IMR-90 (cell line): Measurements from ENCODE around the gene MAP4. TPM values are rescaled to one million over a fixed set of nuclear protein-coding genes. Genes with fewer than 3 reads are reported as not detected.

Source experiments
- ATAC-seq: fragments of 200-7000 bp; cut with Tn5 transposase; 2 replicates; pipeline ENCODE4 v1.9.1; 2020; ENCODE audit warnings: low read depth, mild to moderate bottlenecking, moderate library complexity
- BruUV-seq: library from RNA; stranded (reverse); fragments of 400-500 nt; replicated peaks from 2 replicates; lab custom pipeline; 2021; lab: Mats Ljungman, UMichigan
- CTCF ChIA-PET: fragments of 300-600 bp; formaldehyde crosslinking; extraction: SDS; loops from one replicate; lab custom pipeline; 2021; ENCODE audit warnings: antibody characterized with exemption; lab: Yijun Ruan, JAX
- POLR2A ChIA-PET: fragments of 300-600 bp; sonication (Branson Sonifier 250); formaldehyde crosslinking; loops from one replicate; lab custom pipeline; 2022; ENCODE audit warnings: antibody characterized with exemption; ENCODE audit not compliant: unreplicated experiment; lab: Charles Lee
- DNase-seq: peaks from one replicate; pipeline ENCODE4 v3.0.0; 2013
- H2AFZ ChIP-seq: replicated peaks from 2 replicates; pipeline ENCODE3; 2013; ENCODE audit warnings: low read length, mild to moderate bottlenecking; ENCODE audit not compliant: poor library complexity
- H2AK5ac ChIP-seq: 2 replicates; pipeline ENCODE4 v1.6.1; 2013; ENCODE audit warnings: low read depth, low read length, inconsistent platforms
- H2AK9ac ChIP-seq: replicated peaks from 2 replicates; pipeline ENCODE3; 2013; ENCODE audit warnings: mild to moderate bottlenecking, low read depth, low read length, moderate library complexity; ENCODE audit not compliant: poor library complexity
- H2BK120ac ChIP-seq: 2 replicates; pipeline ENCODE4 v1.6.1; 2013; ENCODE audit warnings: low read depth, low read length, inconsistent platforms
- H2BK15ac ChIP-seq: 3 replicates; pipeline ENCODE4 v1.6.1; 2013; ENCODE audit warnings: low read depth, low read length, inconsistent platforms
- H2BK20ac ChIP-seq: 2 replicates; pipeline ENCODE4 v1.6.1; 2013; ENCODE audit warnings: low read depth, mild to moderate bottlenecking, inconsistent platforms, low read length, moderate library complexity
- H2BK5ac ChIP-seq: 2 replicates; pipeline ENCODE4 v1.6.1; 2013; ENCODE audit warnings: mild to moderate bottlenecking, low read depth, low read length, inconsistent platforms; ENCODE audit not compliant: poor library complexity, severe bottlenecking
- H3K14ac ChIP-seq: replicated peaks from 2 replicates; pipeline ENCODE4 v1.6.1; 2013; ENCODE audit warnings: low read depth, low read length, inconsistent platforms
- H3K18ac ChIP-seq: 2 replicates; pipeline ENCODE4 v1.6.1; 2013; ENCODE audit warnings: low read depth, low read length, control low read depth
- H3K23ac ChIP-seq: 2 replicates; pipeline ENCODE4 v1.6.1; 2013; ENCODE audit warnings: low read depth, low read length, inconsistent platforms
- H3K27ac ChIP-seq: 2 replicates; pipeline ENCODE4 v1.5.1; 2013; ENCODE audit warnings: mild to moderate bottlenecking, control low read depth, low read length; ENCODE audit not compliant: insufficient read depth
- H3K27me3 ChIP-seq: 2 replicates; pipeline ENCODE4 v1.6.1; 2013; ENCODE audit warnings: low read length; ENCODE audit not compliant: control insufficient read depth, insufficient read depth
- H3K36me3 ChIP-seq: 2 replicates; pipeline ENCODE4 v1.6.1; 2013; ENCODE audit warnings: low read length, mixed read lengths; ENCODE audit not compliant: control insufficient read depth, insufficient read depth
- H3K4ac ChIP-seq: 2 replicates; pipeline ENCODE4 v1.6.1; 2013; ENCODE audit warnings: low read depth, low read length, inconsistent platforms
- H3K4me1 ChIP-seq: 2 replicates; pipeline ENCODE4 v1.6.1; 2013; ENCODE audit warnings: low read length, mixed read lengths; ENCODE audit not compliant: control insufficient read depth, insufficient read depth
- H3K4me2 ChIP-seq: 2 replicates; pipeline ENCODE4 v1.6.1; 2013; ENCODE audit warnings: low read depth, mild to moderate bottlenecking, control low read depth, low read length, moderate library complexity
- H3K4me3 ChIP-seq: 2 replicates; pipeline ENCODE4 v1.5.1; 2013; ENCODE audit warnings: low read depth, mild to moderate bottlenecking, control low read depth, low read length, moderate library complexity; ENCODE audit not compliant: insufficient read depth
- H3K56ac ChIP-seq: 2 replicates; pipeline ENCODE4 v1.6.1; 2013; ENCODE audit warnings: low read length, inconsistent platforms; ENCODE audit not compliant: insufficient read depth; ENCODE audit errors: extremely low read depth
- H3K79me1 ChIP-seq, 2 experiments: 2 replicates each; pipeline ENCODE4 v1.6.1; 2013; ENCODE audit warnings: low read length in 2 of 2, inconsistent platforms in 1 of 2, low read depth in 1 of 2
- H3K9ac ChIP-seq: 2 replicates; pipeline ENCODE4 v1.6.1; 2013; ENCODE audit warnings: low read depth, low read length, control low read depth
- H3K9me1 ChIP-seq: 2 replicates; pipeline ENCODE4 v1.6.1; 2013; ENCODE audit warnings: low read length, inconsistent platforms; ENCODE audit not compliant: insufficient read depth
- H3K9me3 ChIP-seq: 2 replicates; pipeline ENCODE4 v1.6.1; 2013; ENCODE audit warnings: low read length; ENCODE audit not compliant: control insufficient read depth, insufficient read depth
- H4K20me1 ChIP-seq: 2 replicates; pipeline ENCODE4 v1.6.1; 2013; ENCODE audit warnings: low read length, inconsistent platforms; ENCODE audit not compliant: insufficient read depth
- H4K5ac ChIP-seq: 2 replicates; pipeline ENCODE4 v1.6.1; 2013; ENCODE audit warnings: mild to moderate bottlenecking, low read depth, low read length, control low read depth
- H4K8ac ChIP-seq, 2 experiments: 2 replicates each; pipeline ENCODE4 v1.6.1; 2013; ENCODE audit warnings: low read depth in 2 of 2, low read length in 2 of 2, control low read depth in 1 of 2, inconsistent platforms in 1 of 2
- H4K91ac ChIP-seq: 2 replicates; pipeline ENCODE4 v1.6.1; 2013; ENCODE audit warnings: low read depth, low read length, inconsistent platforms; ENCODE audit not compliant: insufficient read depth
- BHLHE40 ChIP-seq: fragments of 150-350 bp; IDR thresholded peaks from 2 replicates; pipeline ENCODE4 v1.6.1; 2016; ENCODE audit warnings: mild to moderate bottlenecking, low read depth, low read length
- CEBPB ChIP-seq: IDR thresholded peaks from 2 replicates; pipeline ENCODE4 v1.6.1; 2012; ENCODE audit warnings: low read depth, low read length, improper control_type of control experiment
- CHD1 ChIP-seq: IDR thresholded peaks from 2 replicates; pipeline ENCODE4 v1.6.1; 2012; ENCODE audit warnings: low read depth, low read length, improper control_type of control experiment
- CTCF ChIP-seq: conservative IDR thresholded peaks from 2 replicates; pipeline ENCODE4 v1.5.1; 2012; ENCODE audit warnings: mild to moderate bottlenecking, low read depth, low read length, improper control_type of control experiment
- ELK1 ChIP-seq: fragments of 150-350 bp; IDR thresholded peaks from 2 replicates; pipeline ENCODE4 v1.6.1; 2016; ENCODE audit warnings: low read depth, mild to moderate bottlenecking, low read length, moderate library complexity, borderline replicate concordance
- FOS ChIP-seq: fragments of 150-350 bp; IDR thresholded peaks from 2 replicates; pipeline ENCODE4 v1.6.1; 2016; ENCODE audit warnings: low read depth, low read length
- MAFK ChIP-seq: IDR thresholded peaks from 2 replicates; pipeline ENCODE4 v1.6.1; 2012; ENCODE audit warnings: low read depth, low read length, improper control_type of control experiment
- MAZ ChIP-seq: IDR thresholded peaks from 2 replicates; pipeline ENCODE4 v1.6.1; 2012; ENCODE audit warnings: low read depth, mild to moderate bottlenecking, low read length, improper control_type of control experiment, moderate library complexity, borderline replicate concordance
- MXI1 ChIP-seq: IDR thresholded peaks from 2 replicates; pipeline ENCODE4 v1.6.1; 2012; ENCODE audit warnings: low read depth, mild to moderate bottlenecking, low read length, moderate library complexity, borderline replicate concordance
- NFE2L2 ChIP-seq: fragments of 150-350 bp; IDR thresholded peaks from 2 replicates; pipeline ENCODE4 v1.6.1; 2016; ENCODE audit warnings: low read depth, mild to moderate bottlenecking, low read length
- POLR2A ChIP-seq: IDR thresholded peaks from 2 replicates; pipeline ENCODE4 v1.6.1; 2012; ENCODE audit warnings: mild to moderate bottlenecking, low read depth, low read length
- RAD21 ChIP-seq: IDR thresholded peaks from 2 replicates; pipeline ENCODE4 v1.6.1; 2012; ENCODE audit warnings: low read length, improper control_type of control experiment
- RCOR1 ChIP-seq: IDR thresholded peaks from 2 replicates; pipeline ENCODE4 v1.6.1; 2012; ENCODE audit warnings: mild to moderate bottlenecking, low read length, improper control_type of control experiment; ENCODE audit not compliant: insufficient replicate concordance
- SMC3 ChIP-seq: fragments of 150-350 bp; IDR thresholded peaks from 2 replicates; pipeline ENCODE4 v1.6.1; 2016; ENCODE audit warnings: low read depth, mild to moderate bottlenecking, antibody characterized with exemption, low read length, moderate library complexity
- USF2 ChIP-seq: fragments of 150-350 bp; IDR thresholded peaks from 2 replicates; pipeline ENCODE4 v1.6.1; 2017; ENCODE audit warnings: mild to moderate bottlenecking, antibody characterized with exemption, low read length, low read depth
- dilution Hi-C: fragments of 300-500 bp; cut with HindIII; formaldehyde crosslinking; loops from one replicate; pipeline ENCODE4 v1.14.3; 2018; ENCODE audit warnings: low sequenced_read_pairs; ENCODE audit not compliant: unreplicated experiment
- in situ Hi-C: fragments of 300-500 bp; cut with MboI; formaldehyde crosslinking; loops from 3 replicates; pipeline ENCODE4 v1.14.3; 2019; ENCODE audit warnings: low sequenced_read_pairs, inconsistent platforms, mixed read lengths
- intact Hi-C: fragments of 100-400 bp; cut with micrococcal nuclease; formaldehyde crosslinking; loops from 2 replicates; pipeline ENCODE4 v1.10.0; 2022
- polyA plus RNA-seq, 3 experiments: library from polyadenylated mRNA; depleted of rRNA; stranded (reverse); fragments of >200 nt; gene quantifications; 2 replicates each; pipeline ENCODE4 v1.2.3, GENCODE V29; 2012; ENCODE audit warnings: low replicate concordance in 1 of 3
- total RNA-seq: library from RNA; depleted of rRNA; stranded (reverse); fragments of >200 nt; gene quantifications from 2 replicates; pipeline ENCODE4 v1.2.3, GENCODE V29; 2012

Gene MAP4
- total and polyA plus RNA-seq, 2 of the 4 experiments (the other 2 are of a cell fraction) = 87.8 to 216 TPM

- ATAC-seq = no peak
- TF ChIP-seq MAFK (no peak), RCOR1 (no peak), ELK1 (no peak), CHD1 (no peak), USF2 (no peak), CTCF (no peak), POLR2A (no peak), RAD21 (no peak), SMC3 (no peak), FOS (no peak), BHLHE40 (no peak), CEBPB (no peak), NFE2L2 (no peak), MXI1 (no peak), MAZ (no peak)
- Histone ChIP-seq H3K4me1 (no peaks in the 10 kb centered on the region; the same call in 1 of the 2 replicates), H4K20me1 (peaks cover 9% of the 10 kb centered on the region; the same call in 1 of the 2 replicates), H4K5ac (no peak overlapping the region), H3K9me3 (no peaks in the 10 kb centered on the region), H3K56ac (no peak overlapping the region), H2BK120ac (no peak overlapping the region), H3K4me3 (no peak overlapping the region), H3K4me2 (no peak overlapping the region), H3K9ac (no peak overlapping the region), H2BK15ac (no peak overlapping the region), H2AK9ac (no peak overlapping the region), H2BK20ac (no peak overlapping the region), H2AFZ (no peak overlapping the region), H3K27ac (no peak overlapping the region), H2AK5ac (no peak overlapping the region), H3K9me1 (no peaks in the 10 kb centered on the region), H3K18ac (no peak overlapping the region), H3K36me3 (peaks cover 25% of the 10 kb centered on the region), H3K14ac (no peak overlapping the region), H3K79me1 (peaks cover 34 to 44% of the 10 kb centered on the region in 2 experiments), H4K8ac (no peak overlapping the region), H3K23ac (no peak overlapping the region), H4K91ac (no peak overlapping the region), H2BK5ac (no peak overlapping the region), H3K4ac (no peak overlapping the region), H3K27me3 (no peaks in the 10 kb centered on the region)
- in situ Hi-C loops (no loop called here), intact Hi-C loops (no loop called here), dilution Hi-C loops (no loop called here)
- CTCF ChIA-PET = interaction anchor here (0.8 kb wide), 1 partner anchor 248 kb away, joined by 3 read pairs; no protein-coding TSS in a partner anchor
- no TSS peak for BruUV-seq
- POLR2A ChIA-PET = no interaction called here
- DNase-seq = no peak
These were observed 113.5 kb downstream of the MAP4 start for GRCh38 chr3:47902746-47903145.
